K562 (cell line): ENCODE results near the gene ATP9B. TPM values are rescaled to one million over a fixed set of nuclear protein-coding genes. Genes with fewer than 3 reads are reported as not detected.
A peak's percentile ranks its signal among the peaks of the same experiment; 100 is the strongest.

Experiments
- BACH1 ChIP-seq: fragments of 200-800 bp; sonication (Bioruptor generic); IDR thresholded peaks from 2 replicates; pipeline ENCODE4 v1.6.1; 2016; ENCODE audit warnings: missing genetic modification characterization, missing compliant biosample characterization
- BRF1 ChIP-seq: IDR thresholded peaks from 3 replicates; pipeline ENCODE4 v1.6.1; 2011; ENCODE audit warnings: borderline replicate concordance, mild to moderate bottlenecking; ENCODE audit not compliant: insufficient read length; ENCODE audit errors: extremely low read depth
- DIDO1 ChIP-seq: fragments of 450-650 bp; IDR thresholded peaks from 2 replicates; pipeline ENCODE4 v1.6.1; 2016; ENCODE audit warnings: low read depth, missing biosample characterization, missing genetic modification characterization
- FOXJ3 ChIP-seq: sonication (generic); formaldehyde crosslinking; IDR thresholded peaks from 2 replicates; pipeline ENCODE4 v1.4.0; 2020; ENCODE audit warnings: mild to moderate bottlenecking, missing genetic modification reagents
- KHSRP ChIP-seq: fragments of 450-650 bp; IDR thresholded peaks from 2 replicates; pipeline ENCODE4 v1.6.1; 2017
- KLF16 ChIP-seq: IDR thresholded peaks from 2 replicates; pipeline ENCODE4 v1.6.1; 2016; ENCODE audit warnings: antibody characterized with exemption
- MIER1 ChIP-seq: fragments of 450-650 bp; IDR thresholded peaks from 2 replicates; pipeline ENCODE4 v1.6.1; 2016; ENCODE audit warnings: antibody characterized with exemption, mild to moderate bottlenecking, low read depth
- NBN ChIP-seq: fragments of 450-650 bp; IDR thresholded peaks from 2 replicates; pipeline ENCODE4 v1.6.1; 2016; ENCODE audit warnings: low read depth, mild to moderate bottlenecking
- NFE2 ChIP-seq: IDR thresholded peaks from 2 replicates; pipeline ENCODE4 v1.6.1; 2014; ENCODE audit warnings: antibody characterized with exemption, low read depth
- NFYB ChIP-seq: IDR thresholded peaks from 2 replicates; pipeline ENCODE4 v1.6.1; 2011; ENCODE audit warnings: mild to moderate bottlenecking, moderate library complexity; ENCODE audit not compliant: insufficient read length; ENCODE audit errors: extremely low read depth
- SMARCA4 ChIP-seq: fragments of 450-650 bp; IDR thresholded peaks from 2 replicates; pipeline ENCODE4 v1.6.1; 2016
- STAG1 ChIP-seq: sonication (generic); formaldehyde crosslinking; IDR thresholded peaks from 2 replicates; pipeline ENCODE4 v1.5.0; 2020; ENCODE audit warnings: missing genetic modification reagents, borderline replicate concordance
- ZNF124 ChIP-seq: sonication (generic); formaldehyde crosslinking; IDR thresholded peaks from 2 replicates; pipeline ENCODE4 v1.8.1; 2022; ENCODE audit warnings: missing genetic modification reagents
- ZNF324 ChIP-seq: fragments of 250-450 bp; sonication (Bioruptor Pico); IDR thresholded peaks from 2 replicates; pipeline ENCODE4 v1.4.0; 2020; ENCODE audit warnings: mild to moderate bottlenecking
- ZNF75A ChIP-seq: fragments of 450-650 bp; formaldehyde crosslinking; IDR thresholded peaks from 2 replicates; pipeline ENCODE4 v1.4.0; 2020; ENCODE audit warnings: mild to moderate bottlenecking
- polyA plus RNA-seq, 8 experiments: library from polyadenylated mRNA; depleted of rRNA in 4 of 8; stranded (reverse) in 5 of 8; unstranded in 3 of 8; fragments of >200 nt; fragmentation: Nextera tagmentation in 2 of 8; fragmentation: Illumina TruSeq in 1 of 8; extraction: Ambion mirVana in 2 of 8; extraction: Trizol in 1 of 8; gene quantifications; 2 replicates each; pipeline versions ENCODE4 v1.2.1 to v1.2.3, GENCODE V29; 2011 to 2014; ENCODE audit warnings: inconsistent platforms in 1 of 8, missing spikeins in 1 of 8
- total RNA-seq, 7 experiments: library from RNA; depleted of rRNA in 6 of 7; stranded (reverse); fragments of >200 nt in 6 of 7; fragmentation: Illumina TruSeq in 2 of 7; extraction: Trizol in 2 of 7; gene quantifications; 2 replicates each; pipeline versions ENCODE4 v1.2.1 to v1.2.3, GENCODE V29; 2011 to 2021; ENCODE audit warnings: low replicate concordance in 1 of 7
- TF ChIP-seq, protein P1 (sequence below): sonication (generic); formaldehyde crosslinking; IDR thresholded peaks from 2 replicates; pipeline ENCODE4 v1.8.1; 2023; ENCODE audit warnings: mild to moderate bottlenecking, missing genetic modification reagents
- TF ChIP-seq, protein P2 (sequence below): fragments of 250-450 bp; sonication (Bioruptor Pico); IDR thresholded peaks from 2 replicates; pipeline ENCODE4 v1.8.0; 2021; ENCODE audit warnings: mild to moderate bottlenecking, moderate library complexity
- TF ChIP-seq, protein P3 (sequence below): IDR thresholded peaks from 2 replicates; pipeline ENCODE4 v1.6.1; 2011; ENCODE audit not compliant: insufficient read length; ENCODE audit errors: extremely low read depth
- TF ChIP-seq, protein P4 (sequence below): fragments of 450-650 bp; IDR thresholded peaks from 2 replicates; pipeline ENCODE4 v1.6.1; 2016; ENCODE audit warnings: low read depth

The ATP9B gene
- total and polyA plus RNA-seq, 9 of the 15 experiments (the other 6 are each of a cell fraction or from before 2014, with no cell fraction given) = 0.66 to 13.2 (median 7.9) TPM

DNA sequence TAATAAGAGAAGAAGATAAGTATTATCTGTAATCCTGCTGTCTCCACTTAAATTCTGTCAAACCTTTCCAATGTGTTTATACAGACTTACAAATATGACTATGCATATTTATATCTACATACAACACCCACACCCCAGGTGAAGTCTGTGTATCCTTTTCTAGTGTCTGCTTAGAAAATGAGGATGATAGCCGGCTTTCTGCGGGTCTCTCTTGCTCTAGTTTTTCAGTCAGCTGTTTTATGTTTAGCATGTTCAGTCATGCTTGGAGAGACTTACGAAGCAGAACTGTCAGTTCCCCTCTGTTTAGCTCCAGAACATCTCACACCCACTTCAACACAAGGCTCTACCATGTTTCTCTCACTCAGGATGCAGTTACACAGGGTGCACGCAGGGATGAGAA, 189.3 kb downstream of the ATP9B start (continued):
- TF ChIP-seq, protein P1, sequence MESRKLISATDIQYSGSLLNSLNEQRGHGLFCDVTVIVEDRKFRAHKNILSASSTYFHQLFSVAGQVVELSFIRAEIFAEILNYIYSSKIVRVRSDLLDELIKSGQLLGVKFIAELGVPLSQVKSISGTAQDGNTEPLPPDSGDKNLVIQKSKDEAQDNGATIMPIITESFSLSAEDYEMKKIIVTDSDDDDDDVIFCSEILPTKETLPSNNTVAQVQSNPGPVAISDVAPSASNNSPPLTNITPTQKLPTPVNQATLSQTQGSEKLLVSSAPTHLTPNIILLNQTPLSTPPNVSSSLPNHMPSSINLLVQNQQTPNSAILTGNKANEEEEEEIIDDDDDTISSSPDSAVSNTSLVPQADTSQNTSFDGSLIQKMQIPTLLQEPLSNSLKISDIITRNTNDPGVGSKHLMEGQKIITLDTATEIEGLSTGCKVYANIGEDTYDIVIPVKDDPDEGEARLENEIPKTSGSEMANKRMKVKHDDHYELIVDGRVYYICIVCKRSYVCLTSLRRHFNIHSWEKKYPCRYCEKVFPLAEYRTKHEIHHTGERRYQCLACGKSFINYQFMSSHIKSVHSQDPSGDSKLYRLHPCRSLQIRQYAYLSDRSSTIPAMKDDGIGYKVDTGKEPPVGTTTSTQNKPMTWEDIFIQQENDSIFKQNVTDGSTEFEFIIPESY (CRISPR knock-in tag) = no peak
- TF ChIP-seq MIER1 (no peak), ZNF324 (CRISPR knock-in tag) (no peak), BACH1 (tag) (no peak), KLF16 (peak; percentile 21; the same call in 1 of the 2 replicates), NBN (no peak), ZNF124 (CRISPR knock-in tag) (no peak), BRF1 (no peak), ZNF75A (CRISPR knock-in tag) (no peak), SMARCA4 (peak; percentile 52; the same call in 1 of the 2 replicates), STAG1 (CRISPR knock-in tag) (no peak), NFYB (no peak), KHSRP (no peak), NFE2 (peak; percentile 72), DIDO1 (tag) (no peak), FOXJ3 (no peak)
- TF ChIP-seq, protein P2, sequence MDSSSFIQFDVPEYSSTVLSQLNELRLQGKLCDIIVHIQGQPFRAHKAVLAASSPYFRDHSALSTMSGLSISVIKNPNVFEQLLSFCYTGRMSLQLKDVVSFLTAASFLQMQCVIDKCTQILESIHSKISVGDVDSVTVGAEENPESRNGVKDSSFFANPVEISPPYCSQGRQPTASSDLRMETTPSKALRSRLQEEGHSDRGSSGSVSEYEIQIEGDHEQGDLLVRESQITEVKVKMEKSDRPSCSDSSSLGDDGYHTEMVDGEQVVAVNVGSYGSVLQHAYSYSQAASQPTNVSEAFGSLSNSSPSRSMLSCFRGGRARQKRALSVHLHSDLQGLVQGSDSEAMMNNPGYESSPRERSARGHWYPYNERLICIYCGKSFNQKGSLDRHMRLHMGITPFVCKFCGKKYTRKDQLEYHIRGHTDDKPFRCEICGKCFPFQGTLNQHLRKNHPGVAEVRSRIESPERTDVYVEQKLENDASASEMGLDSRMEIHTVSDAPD (CRISPR knock-in tag) = no peak
- TF ChIP-seq, protein P3, sequence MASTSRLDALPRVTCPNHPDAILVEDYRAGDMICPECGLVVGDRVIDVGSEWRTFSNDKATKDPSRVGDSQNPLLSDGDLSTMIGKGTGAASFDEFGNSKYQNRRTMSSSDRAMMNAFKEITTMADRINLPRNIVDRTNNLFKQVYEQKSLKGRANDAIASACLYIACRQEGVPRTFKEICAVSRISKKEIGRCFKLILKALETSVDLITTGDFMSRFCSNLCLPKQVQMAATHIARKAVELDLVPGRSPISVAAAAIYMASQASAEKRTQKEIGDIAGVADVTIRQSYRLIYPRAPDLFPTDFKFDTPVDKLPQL = no peak
- TF ChIP-seq, protein P4, sequence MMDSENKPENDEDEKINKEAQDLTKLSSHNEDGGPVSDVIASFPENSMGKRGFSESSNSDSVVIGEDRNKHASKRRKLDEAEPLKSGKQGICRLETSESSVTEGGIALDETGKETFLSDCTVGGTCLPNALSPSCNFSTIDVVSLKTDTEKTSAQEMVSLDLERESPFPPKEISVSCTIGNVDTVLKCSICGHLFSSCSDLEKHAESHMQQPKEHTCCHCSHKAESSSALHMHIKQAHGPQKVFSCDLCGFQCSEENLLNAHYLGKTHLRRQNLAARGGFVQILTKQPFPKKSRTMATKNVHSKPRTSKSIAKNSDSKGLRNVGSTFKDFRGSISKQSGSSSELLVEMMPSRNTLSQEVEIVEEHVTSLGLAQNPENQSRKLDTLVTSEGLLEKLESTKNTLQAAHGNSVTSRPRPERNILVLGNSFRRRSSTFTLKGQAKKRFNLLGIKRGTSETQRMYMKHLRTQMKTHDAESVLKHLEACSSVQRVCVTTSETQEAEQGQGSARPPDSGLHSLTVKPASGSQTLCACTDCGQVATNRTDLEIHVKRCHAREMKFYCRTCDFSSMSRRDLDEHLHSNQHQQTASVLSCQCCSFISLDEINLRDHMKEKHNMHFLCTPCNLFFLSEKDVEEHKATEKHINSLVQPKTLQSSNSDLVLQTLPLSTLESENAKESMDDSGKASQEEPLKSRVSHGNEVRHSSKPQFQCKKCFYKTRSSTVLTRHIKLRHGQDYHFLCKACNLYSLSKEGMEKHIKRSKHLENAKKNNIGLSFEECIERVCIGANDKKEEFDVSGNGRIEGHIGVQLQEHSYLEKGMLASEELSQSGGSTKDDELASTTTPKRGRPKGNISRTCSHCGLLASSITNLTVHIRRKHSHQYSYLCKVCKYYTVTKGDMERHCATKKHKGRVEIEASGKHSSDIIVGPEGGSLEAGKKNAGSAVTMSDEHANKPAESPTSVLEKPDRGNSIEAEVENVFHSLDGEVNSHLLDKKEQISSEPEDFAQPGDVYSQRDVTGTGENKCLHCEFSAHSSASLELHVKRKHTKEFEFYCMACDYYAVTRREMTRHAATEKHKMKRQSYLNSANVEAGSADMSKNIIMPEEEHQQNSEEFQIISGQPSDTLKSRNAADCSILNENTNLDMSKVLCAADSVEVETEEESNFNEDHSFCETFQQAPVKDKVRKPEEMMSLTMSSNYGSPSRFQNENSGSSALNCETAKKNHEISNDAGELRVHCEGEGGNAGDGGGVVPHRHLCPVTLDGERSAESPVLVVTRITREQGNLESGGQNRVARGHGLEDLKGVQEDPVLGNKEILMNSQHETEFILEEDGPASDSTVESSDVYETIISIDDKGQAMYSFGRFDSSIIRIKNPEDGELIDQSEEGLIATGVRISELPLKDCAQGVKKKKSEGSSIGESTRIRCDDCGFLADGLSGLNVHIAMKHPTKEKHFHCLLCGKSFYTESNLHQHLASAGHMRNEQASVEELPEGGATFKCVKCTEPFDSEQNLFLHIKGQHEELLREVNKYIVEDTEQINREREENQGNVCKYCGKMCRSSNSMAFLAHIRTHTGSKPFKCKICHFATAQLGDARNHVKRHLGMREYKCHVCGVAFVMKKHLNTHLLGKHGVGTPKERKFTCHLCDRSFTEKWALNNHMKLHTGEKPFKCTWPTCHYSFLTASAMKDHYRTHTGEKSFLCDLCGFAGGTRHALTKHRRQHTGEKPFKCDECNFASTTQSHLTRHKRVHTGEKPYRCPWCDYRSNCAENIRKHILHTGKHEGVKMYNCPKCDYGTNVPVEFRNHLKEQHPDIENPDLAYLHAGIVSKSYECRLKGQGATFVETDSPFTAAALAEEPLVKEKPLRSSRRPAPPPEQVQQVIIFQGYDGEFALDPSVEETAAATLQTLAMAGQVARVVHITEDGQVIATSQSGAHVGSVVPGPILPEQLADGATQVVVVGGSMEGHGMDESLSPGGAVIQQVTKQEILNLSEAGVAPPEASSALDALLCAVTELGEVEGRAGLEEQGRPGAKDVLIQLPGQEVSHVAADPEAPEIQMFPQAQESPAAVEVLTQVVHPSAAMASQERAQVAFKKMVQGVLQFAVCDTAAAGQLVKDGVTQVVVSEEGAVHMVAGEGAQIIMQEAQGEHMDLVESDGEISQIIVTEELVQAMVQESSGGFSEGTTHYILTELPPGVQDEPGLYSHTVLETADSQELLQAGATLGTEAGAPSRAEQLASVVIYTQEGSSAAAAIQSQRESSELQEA = no peak
